Keratinocyte (primary cell): ENCODE results near the gene GPATCH4. TPM values are rescaled to one million over a fixed set of nuclear protein-coding genes. Genes with fewer than 3 reads are reported as not detected.
A peak's percentile ranks its signal among the peaks of the same experiment; 100 is the strongest.

ENCODE experiments used
- DNase-seq: peaks from one replicate; pipeline ENCODE4 v3.0.0-alpha.2; 2011; ENCODE audit warnings: low read depth, missing footprints, low spot score
- FAIRE-seq: peaks from 2 replicates; lab custom pipeline; 2011; peaks lifted over from hg19 to GRCh38; lab: Jason Lieb, UNC
- H2AFZ ChIP-seq: 2 replicates; pipeline ENCODE4 v1.6.0; 2012; ENCODE audit warnings: low read length, control low read depth, inconsistent platforms; ENCODE audit not compliant: control insufficient read depth
- H3K27ac ChIP-seq: 2 replicates; pipeline ENCODE4 v1.5.1; 2011; ENCODE audit warnings: low read length; ENCODE audit not compliant: control insufficient read depth, insufficient read depth
- H3K27me3 ChIP-seq: 3 replicates; pipeline ENCODE4 v1.6.0; 2011; ENCODE audit warnings: low read length; ENCODE audit not compliant: control insufficient read depth, insufficient read depth; ENCODE audit errors: extremely low read depth
- H3K36me3 ChIP-seq, 2 experiments: 2 replicates in 1 of 2; 3 replicates in 1 of 2; pipeline ENCODE4 v1.5.1; 2011; ENCODE audit warnings: low read length in 2 of 2, mild to moderate bottlenecking in 1 of 2; ENCODE audit not compliant: control insufficient read depth in 2 of 2, insufficient read depth in 2 of 2; ENCODE audit errors: extremely low read depth in 1 of 2
- H3K4me1 ChIP-seq: 3 replicates; pipeline ENCODE4 v1.5.1; 2011; ENCODE audit warnings: low read length; ENCODE audit not compliant: control insufficient read depth, insufficient read depth; ENCODE audit errors: extremely low read depth
- H3K4me2 ChIP-seq: 3 replicates; pipeline ENCODE4 v1.6.0; 2011; ENCODE audit warnings: low read depth, low read length; ENCODE audit not compliant: control insufficient read depth, insufficient read depth; ENCODE audit errors: extremely low read depth
- H3K4me3 ChIP-seq, 3 experiments: fragments of 200-600 bp in 1 of 3; sonication (generic) in 1 of 3; 2 replicates in 2 of 3; 3 replicates in 1 of 3; pipeline ENCODE4 v1.5.1; 2011 to 2016; ENCODE audit warnings: low read length in 3 of 3, mild to moderate bottlenecking in 3 of 3, control low read depth in 2 of 3, inconsistent platforms in 1 of 3, low read depth in 1 of 3, mixed read lengths in 1 of 3, mixed run types in 1 of 3, moderate library complexity in 1 of 3; ENCODE audit not compliant: control insufficient read depth in 2 of 3, insufficient read depth in 2 of 3; ENCODE audit errors: extremely low read depth in 1 of 3
- H3K79me2 ChIP-seq: 2 replicates; pipeline ENCODE4 v1.6.0; 2012; ENCODE audit warnings: low read length; ENCODE audit not compliant: control insufficient read depth, insufficient read depth
- H3K9ac ChIP-seq: 3 replicates; pipeline ENCODE4 v1.6.0; 2011; ENCODE audit warnings: low read length; ENCODE audit not compliant: control insufficient read depth, insufficient read depth; ENCODE audit errors: extremely low read depth
- H3K9me1 ChIP-seq: 3 replicates; pipeline ENCODE4 v1.6.0; 2011; ENCODE audit warnings: low read length; ENCODE audit not compliant: control insufficient read depth, insufficient read depth; ENCODE audit errors: extremely low read depth
- H3K9me3 ChIP-seq: 2 replicates; pipeline ENCODE4 v1.5.1; 2012; ENCODE audit warnings: low read depth, low read length; ENCODE audit not compliant: control insufficient read depth
- H4K20me1 ChIP-seq: 3 replicates; pipeline ENCODE4 v1.6.0; 2011; ENCODE audit warnings: low read length; ENCODE audit not compliant: control insufficient read depth, insufficient read depth; ENCODE audit errors: extremely low read depth
- EZH2 ChIP-seq: IDR thresholded peaks from one replicate; pipeline ENCODE4 v1.6.1; 2012; ENCODE audit warnings: inconsistent platforms, mild to moderate bottlenecking, low read length, moderate library complexity
- dilution Hi-C: fragments of 300-500 bp; cut with MboI; formaldehyde crosslinking; loops from one replicate; pipeline ENCODE4 v1.7.0; 2020; ENCODE audit warnings: low sequenced_read_pairs; ENCODE audit not compliant: extremely low pct_ligation_motif_present
- polyA plus RNA-seq, 5 experiments: library from polyadenylated mRNA; depleted of rRNA in 3 of 5; stranded (reverse) in 3 of 5; stranded (forward) in 1 of 5; unstranded in 1 of 5; fragments of >200 nt; gene quantifications; 1 replicate in 1 of 5; 2 replicates in 3 of 5; 3 replicates in 1 of 5; pipeline versions ENCODE4 v1.2.1 to v1.2.3, GENCODE V29; 2011 to 2012; ENCODE audit warnings: missing spikeins in 2 of 5, low read depth in 1 of 5, low replicate concordance in 1 of 5
- TF ChIP-seq, protein P1 (sequence below), 3 experiments: IDR thresholded peaks in 1 of 3; conservative IDR thresholded peaks in 1 of 3; optimal IDR thresholded peaks in 1 of 3; 2 replicates in 2 of 3; 3 replicates in 1 of 3; pipeline versions ENCODE3 to v1.5.1; 2011; ENCODE audit warnings: low read length in 3 of 3, mild to moderate bottlenecking in 3 of 3, moderate library complexity in 2 of 3, control low read depth in 1 of 3, inconsistent platforms in 1 of 3; ENCODE audit not compliant: insufficient read depth in 2 of 3; ENCODE audit errors: extremely low read depth in 1 of 3

The GPATCH4 gene
- polyA plus RNA-seq, 1 donor (not counting 4 experiments of a cell fraction or from before 2014, with no cell fraction given): 43.5 TPM

DNA sequence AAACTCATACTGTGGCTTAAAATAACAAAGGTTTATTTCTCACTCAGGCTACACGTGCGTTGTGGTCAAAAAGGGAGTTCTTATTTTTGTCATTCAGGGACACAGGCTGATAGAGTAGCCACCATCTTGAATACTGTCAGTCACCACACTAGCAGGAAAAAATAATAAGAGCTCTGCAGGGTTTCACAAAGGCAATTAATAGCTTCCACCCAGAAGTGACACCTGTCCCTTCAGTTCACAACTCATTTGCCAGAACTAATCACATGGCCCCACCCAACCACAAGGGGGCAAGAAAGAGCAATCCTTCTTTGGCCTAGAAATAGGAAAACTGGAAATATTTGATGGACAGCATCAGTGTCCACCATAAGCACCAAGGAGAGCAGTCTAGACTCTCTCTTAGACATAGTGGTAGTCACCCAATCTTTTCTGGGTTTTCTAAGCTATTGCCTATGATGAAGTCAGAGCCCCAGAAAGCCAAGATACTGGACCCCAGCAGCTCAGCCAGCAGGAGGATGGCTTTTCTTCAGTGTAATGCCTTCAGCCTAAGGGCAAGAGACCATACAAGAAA, 26.1 kb upstream of the GPATCH4 start:
- H4K20me1 ChIP-seq: no peaks in the 10 kb centered on the region
- H3K9ac ChIP-seq: no peak overlapping the region
- no peak for FAIRE-seq
- H2AFZ ChIP-seq: no peak overlapping the region
- H3K36me3 ChIP-seq: no peaks in the 10 kb centered on the region
- H3K4me2 ChIP-seq: no peak overlapping the region
- no peaks in the 10 kb centered on the region for H3K4me1 ChIP-seq
- H3K79me2 ChIP-seq: no peaks in the 10 kb centered on the region
- no peaks in the 10 kb centered on the region for H3K9me3 ChIP-seq
- TF ChIP-seq, protein P1, sequence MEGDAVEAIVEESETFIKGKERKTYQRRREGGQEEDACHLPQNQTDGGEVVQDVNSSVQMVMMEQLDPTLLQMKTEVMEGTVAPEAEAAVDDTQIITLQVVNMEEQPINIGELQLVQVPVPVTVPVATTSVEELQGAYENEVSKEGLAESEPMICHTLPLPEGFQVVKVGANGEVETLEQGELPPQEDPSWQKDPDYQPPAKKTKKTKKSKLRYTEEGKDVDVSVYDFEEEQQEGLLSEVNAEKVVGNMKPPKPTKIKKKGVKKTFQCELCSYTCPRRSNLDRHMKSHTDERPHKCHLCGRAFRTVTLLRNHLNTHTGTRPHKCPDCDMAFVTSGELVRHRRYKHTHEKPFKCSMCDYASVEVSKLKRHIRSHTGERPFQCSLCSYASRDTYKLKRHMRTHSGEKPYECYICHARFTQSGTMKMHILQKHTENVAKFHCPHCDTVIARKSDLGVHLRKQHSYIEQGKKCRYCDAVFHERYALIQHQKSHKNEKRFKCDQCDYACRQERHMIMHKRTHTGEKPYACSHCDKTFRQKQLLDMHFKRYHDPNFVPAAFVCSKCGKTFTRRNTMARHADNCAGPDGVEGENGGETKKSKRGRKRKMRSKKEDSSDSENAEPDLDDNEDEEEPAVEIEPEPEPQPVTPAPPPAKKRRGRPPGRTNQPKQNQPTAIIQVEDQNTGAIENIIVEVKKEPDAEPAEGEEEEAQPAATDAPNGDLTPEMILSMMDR (optimal IDR thresholded peaks at IDR 0.05 in 1 of 3, IDR thresholded peaks at IDR 0.05 in 1 of 3, conservative IDR thresholded peaks at IDR 0.05 in 1 of 3; ENCODE audit: extremely low read depth in 1 of 3, insufficient read depth in 2 of 3, low read length in 3 of 3): peak; percentile 71 to 84 (median 73)
- no peak for TF ChIP-seq EZH2
- H3K27me3 ChIP-seq: peaks cover 40% of the 10 kb centered on the region
- dilution Hi-C loops: no loop called here
- no peak for DNase-seq
- H3K27ac ChIP-seq: no peak overlapping the region
- no peaks in the 10 kb centered on the region for H3K9me1 ChIP-seq
- no peak overlapping the region for H3K4me3 ChIP-seq

DNA sequence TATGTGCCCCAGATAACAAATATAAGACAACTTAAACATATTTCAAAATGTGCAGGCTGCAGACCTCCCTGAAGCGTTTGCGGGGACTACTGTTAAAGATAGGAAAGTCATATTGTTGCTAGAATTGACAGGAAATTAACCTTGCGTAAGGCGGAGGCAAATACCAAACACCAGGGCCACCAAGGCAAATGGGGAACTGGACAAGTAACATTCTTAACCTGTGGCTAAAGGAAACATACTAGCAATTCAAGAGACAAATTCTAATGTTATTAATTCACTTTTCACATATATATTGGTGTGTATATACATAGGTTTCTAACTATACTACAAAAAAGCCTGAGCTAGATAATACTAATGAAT, 24.8 kb upstream of the GPATCH4 start:
- FAIRE-seq (no peak), DNase-seq (no peak)
- Histone ChIP-seq H3K4me1 (no peaks in the 10 kb centered on the region), H3K9me1 (no peaks in the 10 kb centered on the region), H3K4me2 (no peak overlapping the region), H3K36me3 (no peaks in the 10 kb centered on the region), H4K20me1 (no peaks in the 10 kb centered on the region), H3K4me3 (no peak overlapping the region), H2AFZ (no peak overlapping the region), H3K27me3 (peaks cover 34% of the 10 kb centered on the region), H3K27ac (no peak overlapping the region), H3K9me3 (no peaks in the 10 kb centered on the region), H3K79me2 (no peaks in the 10 kb centered on the region), H3K9ac (no peak overlapping the region)
- TF ChIP-seq, protein P1 (optimal IDR thresholded peaks at IDR 0.05 in 1 of 3, IDR thresholded peaks at IDR 0.05 in 1 of 3, conservative IDR thresholded peaks at IDR 0.05 in 1 of 3; ENCODE audit: extremely low read depth in 1 of 3, insufficient read depth in 2 of 3, low read length in 3 of 3): no peak
- TF ChIP-seq EZH2: no peak
- dilution Hi-C loops: no loop called here
